MM.1S (cell line): ENCODE data around the gene ZFP37.

Experiments
- DNase-seq: peaks from one replicate; pipeline ENCODE4 v3.0.0-alpha.2; 2015
- H2AFZ ChIP-seq: fragments of 300-600 bp; sonication (generic); 2 replicates; pipeline ENCODE4 v1.6.0; 2016; ENCODE audit warnings: antibody characterized with exemption, low read length
- H3F3A ChIP-seq: fragments of 300-600 bp; sonication (generic); 2 replicates; pipeline ENCODE4 v1.6.1; 2016; ENCODE audit warnings: mild to moderate bottlenecking, antibody characterized with exemption, low read length, moderate library complexity, mixed read lengths; ENCODE audit not compliant: insufficient read depth
- H3K27ac ChIP-seq: fragments of 300-600 bp; sonication (generic); 2 replicates; pipeline ENCODE4 v1.5.1; 2016; ENCODE audit warnings: mild to moderate bottlenecking, low read length
- H3K27me3 ChIP-seq: fragments of 300-600 bp; sonication (generic); replicated peaks from 2 replicates; pipeline ENCODE4 v1.6.0; 2016; ENCODE audit warnings: low read length; ENCODE audit not compliant: insufficient read depth
- H3K36me3 ChIP-seq: fragments of 300-600 bp; sonication (generic); replicated peaks from 2 replicates; pipeline ENCODE4 v1.6.1; 2016; ENCODE audit warnings: mild to moderate bottlenecking, low read length, mixed read lengths; ENCODE audit not compliant: insufficient read depth
- H3K4me1 ChIP-seq: fragments of 300-600 bp; sonication (generic); 2 replicates; pipeline ENCODE4 v1.6.1; 2016; ENCODE audit warnings: low read length, mixed read lengths
- H3K4me2 ChIP-seq: fragments of 300-600 bp; sonication (generic); 2 replicates; pipeline ENCODE4 v1.6.0; 2016; ENCODE audit warnings: low read depth, low read length
- H3K4me3 ChIP-seq: fragments of 300-600 bp; sonication (generic); 2 replicates; pipeline ENCODE4 v1.5.1; 2016; ENCODE audit warnings: low read length, mixed read lengths
- H3K79me2 ChIP-seq: fragments of 300-600 bp; sonication (generic); 2 replicates; pipeline ENCODE4 v1.6.1; 2016; ENCODE audit warnings: mixed run types, low read length, mixed read lengths
- H3K9ac ChIP-seq: fragments of 300-600 bp; sonication (generic); 2 replicates; pipeline ENCODE4 v1.6.1; 2016; ENCODE audit warnings: low read length, mixed read lengths
- H3K9me2 ChIP-seq: fragments of 300-600 bp; sonication (generic); replicated peaks from 2 replicates; pipeline ENCODE4 v1.6.1; 2016; ENCODE audit warnings: mild to moderate bottlenecking, low read length, mixed read lengths; ENCODE audit not compliant: insufficient read depth
- H3K9me3 ChIP-seq: fragments of 300-600 bp; sonication (generic); replicated peaks from 2 replicates; pipeline ENCODE4 v1.6.1; 2016; ENCODE audit warnings: mild to moderate bottlenecking, low read length, mixed read lengths; ENCODE audit not compliant: insufficient read depth
- H4K20me1 ChIP-seq: fragments of 300-600 bp; sonication (generic); 2 replicates; pipeline ENCODE4 v1.6.1; 2016; ENCODE audit warnings: mild to moderate bottlenecking, low read length, moderate library complexity, mixed read lengths; ENCODE audit not compliant: insufficient read depth
- CTCF ChIP-seq: fragments of 300-600 bp; sonication (generic); IDR thresholded peaks from 2 replicates; pipeline ENCODE4 v1.5.1; 2016; ENCODE audit warnings: antibody characterized with exemption, low read length, mixed read lengths
- EZH2phosphoT487 ChIP-seq: fragments of 300-600 bp; sonication (generic); IDR thresholded peaks from 2 replicates; pipeline ENCODE4 v1.6.1; 2018; ENCODE audit warnings: antibody characterized with exemption, low read length

Gene ZFP37

GRCh38 chr9:112997236-112997941 is 59.1 kb downstream of the ZFP37 start:
- H4K20me1 ChIP-seq, result no peaks in the 10 kb centered on the region

More at GRCh38 chr9:112997236-112997941, 59.1 kb downstream of the ZFP37 start:
- Histone ChIP-seq H3K9ac (no peak overlapping the region), H3K9me2 (no peaks in the 10 kb centered on the region), H3K9me3 (peaks cover 3% of the 10 kb centered on the region; the same call in 1 of the 2 replicates), H3K36me3 (no peaks in the 10 kb centered on the region), H3F3A (no peaks in the 10 kb centered on the region), H2AFZ (no peak overlapping the region), H3K27me3 (no peaks in the 10 kb centered on the region), H3K27ac (no peak overlapping the region), H3K79me2 (no peaks in the 10 kb centered on the region), H3K4me1 (no peaks in the 10 kb centered on the region), H3K4me3 (no peak overlapping the region), H3K4me2 (no peak overlapping the region)
- TF ChIP-seq CTCF, result no peak
- no peak for TF ChIP-seq EZH2phosphoT487
- DNase-seq, result no peak
